ENCODE measurements around the gene CAGE1. TPM values are rescaled to one million over a fixed set of nuclear protein-coding genes. Genes with fewer than 3 reads are reported as not detected.

CAGE1 gene
- total RNA-seq, 2 experiments from 2014 or later = 0.06 to 0.13 TPM

DNA sequence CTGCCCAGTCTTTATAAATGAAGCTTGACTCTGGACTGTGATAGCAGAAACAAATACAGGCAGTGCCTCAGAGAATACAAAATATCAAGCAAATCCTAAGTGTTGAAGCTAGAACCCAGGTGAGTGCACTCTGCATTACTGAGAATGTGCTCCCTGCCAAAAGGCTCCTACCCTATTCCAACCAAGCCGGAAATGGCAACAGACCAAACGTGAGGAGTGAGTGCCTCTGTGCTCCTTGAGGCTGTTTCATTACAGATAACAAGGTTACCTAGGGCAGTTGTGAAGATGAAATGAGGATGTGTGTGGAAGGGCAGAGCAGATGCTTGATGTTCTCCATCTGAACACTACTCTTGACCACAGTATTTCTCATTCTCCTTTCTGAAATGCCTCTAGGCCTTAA, 105.9 kb downstream of the CAGE1 start:
- ChIA-PET POLR2A (interaction anchor here (0.5 kb wide), 1 partner anchor 13 kb away, joined by 4 read pairs; no protein-coding TSS in a partner anchor), CTCF (no interaction called here)

DNA sequence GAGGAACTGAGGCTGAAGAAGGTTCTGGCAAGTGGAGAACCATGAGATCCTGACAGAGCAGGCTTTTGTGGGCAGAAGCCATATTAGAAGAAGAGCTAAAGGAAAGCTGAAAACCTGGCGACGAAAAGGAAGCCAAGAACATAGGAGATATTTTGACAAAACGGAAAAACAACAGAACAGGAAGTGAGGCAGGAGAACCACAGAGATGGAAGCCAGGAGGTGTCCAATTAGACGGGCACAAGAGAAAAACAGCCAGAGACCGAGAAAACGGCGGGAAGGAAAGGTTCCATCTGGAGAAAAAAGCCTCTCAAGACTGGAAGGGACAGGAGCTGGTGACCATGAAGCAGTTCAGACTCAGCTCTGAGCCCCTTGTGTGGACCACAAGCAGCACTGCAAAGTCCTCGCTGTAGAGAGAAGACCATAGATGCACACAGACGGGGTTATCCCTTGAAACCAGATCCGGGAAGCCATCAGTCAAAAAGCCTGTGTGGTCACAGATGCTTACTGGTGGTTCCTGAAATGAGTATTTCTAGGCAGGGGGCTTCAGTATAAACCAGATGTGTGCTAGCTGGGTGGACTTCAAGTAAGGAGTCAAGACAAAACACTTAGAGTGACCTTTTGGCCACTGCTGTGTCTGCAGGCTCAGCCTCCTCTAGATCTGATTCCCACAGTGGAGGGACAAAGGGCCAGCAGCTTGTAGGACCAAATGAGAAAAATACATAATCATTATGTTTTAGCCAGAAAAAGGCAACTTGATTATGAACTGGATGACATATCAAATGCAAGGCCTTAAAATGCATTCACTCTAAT, 107.2 kb downstream of the CAGE1 start:
- CTCF ChIA-PET = interaction anchor here (0.6 kb wide), 1 partner anchor 1151 kb away, joined by 3 read pairs; no protein-coding TSS in a partner anchor
- POLR2A ChIA-PET = no interaction called here

Other genes starting within 250 kb of the CAGE1 start
- gene SSR1, start 76.5 kb downstream of the CAGE1 start, total RNA-seq = 100 to 1,000 TPM; 160 to 161 TPM
- 10 to 100 TPM; 54.2 to 59.0 TPM for gene RIOK1, start 66 bp upstream of the CAGE1 start, total RNA-seq
- under 1 TPM; 0.02 to 0.04 TPM for gene DSP, start 151.9 kb upstream of the CAGE1 start, total RNA-seq
- 10 to 100 TPM; 13.3 to 15.2 TPM for gene SNRNP48, start 200.5 kb upstream of the CAGE1 start, total RNA-seq

All from activated CD8-positive, alpha-beta memory T cell treated with anti-CD3 and anti-CD28 coated beads for 36 hours (primary cell).